HEK293 (cell line): ENCODE measurements around the gene SORBS2.

Source experiments
- CTCF ChIA-PET: fragments of 350-600 bp; formaldehyde crosslinking; extraction: SDS; loops from one replicate; lab custom pipeline; 2021; ENCODE audit warnings: antibody characterized with exemption; lab: Yijun Ruan, JAX
- POLR2A ChIA-PET: fragments of 300-600 bp; formaldehyde crosslinking; extraction: SDS; loops from one replicate; lab custom pipeline; 2020; ENCODE audit warnings: antibody characterized with exemption, inconsistent platforms; lab: Yijun Ruan, JAX
- H3K27ac ChIP-seq: fragments of 200-500 bp; sonication (Bioruptor generic); 2 replicates; pipeline ENCODE4 v1.5.1; 2014; ENCODE audit warnings: low read depth, low read length, control low read depth, inconsistent platforms; ENCODE audit errors: extremely low read depth
- H3K36me3 ChIP-seq, 2 experiments: fragments of 200-500 bp in 1 of 2; sonication (Bioruptor generic) in 1 of 2; 1 replicate in 1 of 2; 2 replicates in 1 of 2; pipeline ENCODE4 v1.5.1; 2014 to 2017; ENCODE audit warnings: inconsistent platforms in 2 of 2, low read length in 2 of 2; ENCODE audit not compliant: control insufficient read depth in 2 of 2, insufficient read depth in 1 of 2
- H3K4me1 ChIP-seq: fragments of 200-500 bp; sonication (Bioruptor generic); 2 replicates; pipeline ENCODE4 v1.5.1; 2014; ENCODE audit warnings: mild to moderate bottlenecking, low read length, inconsistent platforms; ENCODE audit not compliant: control insufficient read depth, insufficient read depth
- H3K4me3 ChIP-seq: 2 replicates; pipeline ENCODE4 v1.5.1; 2011; ENCODE audit warnings: low read depth, mild to moderate bottlenecking, control low read depth, low read length, moderate library complexity
- H3K9me3 ChIP-seq: fragments of 200-500 bp; sonication (Bioruptor generic); 2 replicates; pipeline ENCODE4 v1.5.1; 2014; ENCODE audit warnings: low read depth, low read length, inconsistent platforms; ENCODE audit not compliant: control insufficient read depth, insufficient read depth
- BCL11A ChIP-seq: fragments of 450-650 bp; formaldehyde crosslinking; IDR thresholded peaks from 2 replicates; pipeline ENCODE4 v1.5.1; 2016; ENCODE audit warnings: low read depth, missing biosample characterization, missing genetic modification characterization
- BCL11B ChIP-seq: fragments of 450-650 bp; formaldehyde crosslinking; IDR thresholded peaks from 2 replicates; pipeline ENCODE4 v1.5.1; 2016; ENCODE audit warnings: low read depth, missing biosample characterization, missing genetic modification characterization
- HOXA7 ChIP-seq: sonication (generic); formaldehyde crosslinking; IDR thresholded peaks from 2 replicates; pipeline ENCODE4 v1.8.1; 2022; ENCODE audit warnings: missing genetic modification reagents, borderline replicate concordance
- SCRT2 ChIP-seq: fragments of 450-650 bp; formaldehyde crosslinking; IDR thresholded peaks from 2 replicates; pipeline ENCODE4 v1.5.1; 2016; ENCODE audit warnings: missing biosample characterization, missing genetic modification characterization
- SP2 ChIP-seq: fragments of 450-650 bp; formaldehyde crosslinking; IDR thresholded peaks from 2 replicates; pipeline ENCODE4 v1.5.1; 2016; ENCODE audit warnings: missing biosample characterization, missing genetic modification characterization
- TRIM28 ChIP-seq: IDR thresholded peaks from 2 replicates; pipeline ENCODE4 v1.6.1; 2011; ENCODE audit warnings: low read length, control low read depth, borderline replicate concordance
- WT1 ChIP-seq: fragments of 450-650 bp; formaldehyde crosslinking; IDR thresholded peaks from 2 replicates; pipeline ENCODE4 v1.5.1; 2016; ENCODE audit warnings: missing biosample characterization, missing genetic modification characterization
- ZEB2 ChIP-seq: fragments of 450-650 bp; formaldehyde crosslinking; IDR thresholded peaks from 2 replicates; pipeline ENCODE4 v1.5.1; 2016; ENCODE audit warnings: missing biosample characterization, missing genetic modification characterization
- ZFHX2 ChIP-seq: fragments of 450-650 bp; formaldehyde crosslinking; conservative IDR thresholded peaks from 2 replicates; pipeline ENCODE4 v1.5.1; 2016; ENCODE audit warnings: missing biosample characterization, missing genetic modification characterization
- ZNF114 ChIP-seq: fragments of 450-650 bp; formaldehyde crosslinking; IDR thresholded peaks from 2 replicates; pipeline ENCODE4 v1.5.0; 2017; ENCODE audit warnings: missing biosample characterization, missing genetic modification characterization
- ZNF174 ChIP-seq: fragments of 450-650 bp; formaldehyde crosslinking; IDR thresholded peaks from 2 replicates; pipeline ENCODE4 v1.5.0; 2017; ENCODE audit warnings: missing biosample characterization, mild to moderate bottlenecking, missing genetic modification characterization
- ZNF202 ChIP-seq: fragments of 450-650 bp; formaldehyde crosslinking; IDR thresholded peaks from 2 replicates; pipeline ENCODE4 v1.5.1; 2016; ENCODE audit warnings: missing biosample characterization, missing genetic modification characterization, borderline replicate concordance
- ZNF223 ChIP-seq: fragments of 450-650 bp; formaldehyde crosslinking; IDR thresholded peaks from 2 replicates; pipeline ENCODE4 v1.5.1; 2016; ENCODE audit warnings: missing biosample characterization, missing genetic modification characterization
- ZNF626 ChIP-seq: fragments of 450-650 bp; sonication (Bioruptor Pico); formaldehyde crosslinking; IDR thresholded peaks from 2 replicates; pipeline ENCODE4 v1.5.1; 2018; ENCODE audit warnings: missing biosample characterization, missing genetic modification characterization, inconsistent platforms
- ZXDB ChIP-seq: fragments of 450-650 bp; formaldehyde crosslinking; IDR thresholded peaks from 2 replicates; pipeline ENCODE4 v1.5.1; 2016; ENCODE audit warnings: missing biosample characterization, missing genetic modification characterization
- TF ChIP-seq, protein P1 (sequence below): IDR thresholded peaks from 2 replicates; pipeline ENCODE4 v1.6.1; 2011; ENCODE audit warnings: mild to moderate bottlenecking, low read depth, low read length, borderline replicate concordance
- TF ChIP-seq, protein P2 (sequence below): fragments of 450-650 bp; formaldehyde crosslinking; IDR thresholded peaks from 2 replicates; pipeline ENCODE4 v1.5.1; 2016; ENCODE audit warnings: missing biosample characterization, missing genetic modification characterization, borderline replicate concordance
- TF ChIP-seq, protein P3 (sequence below): fragments of 450-650 bp; formaldehyde crosslinking; IDR thresholded peaks from 2 replicates; pipeline ENCODE4 v1.5.1; 2016; ENCODE audit warnings: missing biosample characterization, missing genetic modification characterization
- TF ChIP-seq, protein P4 (sequence below): fragments of 450-650 bp; formaldehyde crosslinking; IDR thresholded peaks from 2 replicates; pipeline ENCODE4 v1.5.1; 2016; ENCODE audit warnings: missing biosample characterization, missing genetic modification characterization
- TF ChIP-seq, protein P5 (sequence below): fragments of 450-650 bp; formaldehyde crosslinking; IDR thresholded peaks from 2 replicates; pipeline ENCODE4 v1.5.1; 2016; ENCODE audit warnings: missing biosample characterization, missing genetic modification characterization
- TF ChIP-seq, protein P6 (sequence below): fragments of 450-650 bp; formaldehyde crosslinking; IDR thresholded peaks from 2 replicates; pipeline ENCODE4 v1.5.1; 2016; ENCODE audit warnings: missing biosample characterization, missing genetic modification characterization

Gene SORBS2

DNA sequence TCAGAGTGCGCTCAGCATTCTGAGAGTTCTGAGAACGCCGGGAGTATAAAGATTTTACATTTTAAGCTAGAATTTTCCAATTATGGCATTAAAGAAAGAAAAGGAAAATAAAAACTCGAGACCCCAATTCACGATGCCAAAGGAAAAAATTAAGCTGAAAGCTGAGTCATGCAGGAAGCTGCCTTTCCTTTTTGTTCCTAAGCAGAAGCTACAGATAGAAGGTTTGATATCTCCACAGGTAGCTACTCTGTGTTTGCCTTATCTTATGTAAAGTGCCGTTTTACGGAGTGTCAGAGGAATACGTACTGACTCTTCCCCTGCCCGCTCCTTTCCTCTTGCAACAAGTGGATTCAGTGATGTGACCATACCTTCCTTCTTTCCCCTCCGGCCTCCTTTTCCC is 10.8 kb upstream of the SORBS2 start:
- H3K36me3 ChIP-seq: no peaks in the 10 kb centered on the region
- TF ChIP-seq ZNF223 (tag by site-specific recombination) (no peak), SCRT2 (tag by site-specific recombination) (peak; percentile 69), ZEB2 (tag by site-specific recombination) (no peak)
- TF ChIP-seq, protein P1, sequence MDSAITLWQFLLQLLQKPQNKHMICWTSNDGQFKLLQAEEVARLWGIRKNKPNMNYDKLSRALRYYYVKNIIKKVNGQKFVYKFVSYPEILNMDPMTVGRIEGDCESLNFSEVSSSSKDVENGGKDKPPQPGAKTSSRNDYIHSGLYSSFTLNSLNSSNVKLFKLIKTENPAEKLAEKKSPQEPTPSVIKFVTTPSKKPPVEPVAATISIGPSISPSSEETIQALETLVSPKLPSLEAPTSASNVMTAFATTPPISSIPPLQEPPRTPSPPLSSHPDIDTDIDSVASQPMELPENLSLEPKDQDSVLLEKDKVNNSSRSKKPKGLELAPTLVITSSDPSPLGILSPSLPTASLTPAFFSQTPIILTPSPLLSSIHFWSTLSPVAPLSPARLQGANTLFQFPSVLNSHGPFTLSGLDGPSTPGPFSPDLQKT: no peak
- ChIA-PET CTCF (interaction anchor here (0.9 kb wide), 2 partner anchors 37 to 199 kb away, joined by 3 to 4 read pairs; no protein-coding TSS in a partner anchor), POLR2A (no interaction called here)
- no peaks in the 10 kb centered on the region for H3K4me1 ChIP-seq
- H3K27ac ChIP-seq: no peak overlapping the region
- no peak overlapping the region for H3K4me3 ChIP-seq
- no peaks in the 10 kb centered on the region for H3K9me3 ChIP-seq

DNA sequence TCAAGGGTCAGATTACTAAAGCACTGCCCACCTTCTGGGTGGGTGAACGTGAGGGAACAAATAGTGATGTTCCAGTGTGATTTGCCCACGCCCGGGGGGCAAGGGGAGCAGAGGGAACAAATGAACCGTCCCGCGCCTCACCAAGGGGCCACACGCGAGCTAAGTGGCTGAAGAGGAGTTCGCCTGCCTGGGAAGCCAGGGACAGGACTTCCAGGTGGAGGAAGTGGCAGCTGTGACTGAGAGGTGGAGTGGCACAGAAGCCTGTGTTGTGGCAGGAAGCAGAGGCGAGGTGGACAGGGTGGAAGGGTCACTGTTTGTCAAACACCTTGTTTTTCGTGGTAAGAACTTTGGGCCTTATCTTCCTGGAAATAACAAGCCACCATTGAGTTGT is 9.0 kb upstream of the SORBS2 start:
- no peak for TF ChIP-seq HOXA7 (CRISPR knock-in tag)
- TF ChIP-seq, protein P2, sequence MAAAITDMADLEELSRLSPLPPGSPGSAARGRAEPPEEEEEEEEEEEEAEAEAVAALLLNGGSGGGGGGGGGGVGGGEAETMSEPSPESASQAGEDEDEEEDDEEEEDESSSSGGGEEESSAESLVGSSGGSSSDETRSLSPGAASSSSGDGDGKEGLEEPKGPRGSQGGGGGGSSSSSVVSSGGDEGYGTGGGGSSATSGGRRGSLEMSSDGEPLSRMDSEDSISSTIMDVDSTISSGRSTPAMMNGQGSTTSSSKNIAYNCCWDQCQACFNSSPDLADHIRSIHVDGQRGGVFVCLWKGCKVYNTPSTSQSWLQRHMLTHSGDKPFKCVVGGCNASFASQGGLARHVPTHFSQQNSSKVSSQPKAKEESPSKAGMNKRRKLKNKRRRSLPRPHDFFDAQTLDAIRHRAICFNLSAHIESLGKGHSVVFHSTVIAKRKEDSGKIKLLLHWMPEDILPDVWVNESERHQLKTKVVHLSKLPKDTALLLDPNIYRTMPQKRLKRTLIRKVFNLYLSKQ: no peak
- no peak for TF ChIP-seq ZNF202 (tag by site-specific recombination)
- no peak for TF ChIP-seq TRIM28
- TF ChIP-seq WT1 (tag by site-specific recombination): no peak
- TF ChIP-seq, protein P3, sequence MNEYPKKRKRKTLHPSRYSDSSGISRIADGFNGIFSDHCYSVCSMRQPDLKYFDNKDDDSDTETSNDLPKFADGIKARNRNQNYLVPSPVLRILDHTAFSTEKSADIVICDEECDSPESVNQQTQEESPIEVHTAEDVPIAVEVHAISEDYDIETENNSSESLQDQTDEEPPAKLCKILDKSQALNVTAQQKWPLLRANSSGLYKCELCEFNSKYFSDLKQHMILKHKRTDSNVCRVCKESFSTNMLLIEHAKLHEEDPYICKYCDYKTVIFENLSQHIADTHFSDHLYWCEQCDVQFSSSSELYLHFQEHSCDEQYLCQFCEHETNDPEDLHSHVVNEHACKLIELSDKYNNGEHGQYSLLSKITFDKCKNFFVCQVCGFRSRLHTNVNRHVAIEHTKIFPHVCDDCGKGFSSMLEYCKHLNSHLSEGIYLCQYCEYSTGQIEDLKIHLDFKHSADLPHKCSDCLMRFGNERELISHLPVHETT (tag by site-specific recombination): no peak
- TF ChIP-seq, protein P4, sequence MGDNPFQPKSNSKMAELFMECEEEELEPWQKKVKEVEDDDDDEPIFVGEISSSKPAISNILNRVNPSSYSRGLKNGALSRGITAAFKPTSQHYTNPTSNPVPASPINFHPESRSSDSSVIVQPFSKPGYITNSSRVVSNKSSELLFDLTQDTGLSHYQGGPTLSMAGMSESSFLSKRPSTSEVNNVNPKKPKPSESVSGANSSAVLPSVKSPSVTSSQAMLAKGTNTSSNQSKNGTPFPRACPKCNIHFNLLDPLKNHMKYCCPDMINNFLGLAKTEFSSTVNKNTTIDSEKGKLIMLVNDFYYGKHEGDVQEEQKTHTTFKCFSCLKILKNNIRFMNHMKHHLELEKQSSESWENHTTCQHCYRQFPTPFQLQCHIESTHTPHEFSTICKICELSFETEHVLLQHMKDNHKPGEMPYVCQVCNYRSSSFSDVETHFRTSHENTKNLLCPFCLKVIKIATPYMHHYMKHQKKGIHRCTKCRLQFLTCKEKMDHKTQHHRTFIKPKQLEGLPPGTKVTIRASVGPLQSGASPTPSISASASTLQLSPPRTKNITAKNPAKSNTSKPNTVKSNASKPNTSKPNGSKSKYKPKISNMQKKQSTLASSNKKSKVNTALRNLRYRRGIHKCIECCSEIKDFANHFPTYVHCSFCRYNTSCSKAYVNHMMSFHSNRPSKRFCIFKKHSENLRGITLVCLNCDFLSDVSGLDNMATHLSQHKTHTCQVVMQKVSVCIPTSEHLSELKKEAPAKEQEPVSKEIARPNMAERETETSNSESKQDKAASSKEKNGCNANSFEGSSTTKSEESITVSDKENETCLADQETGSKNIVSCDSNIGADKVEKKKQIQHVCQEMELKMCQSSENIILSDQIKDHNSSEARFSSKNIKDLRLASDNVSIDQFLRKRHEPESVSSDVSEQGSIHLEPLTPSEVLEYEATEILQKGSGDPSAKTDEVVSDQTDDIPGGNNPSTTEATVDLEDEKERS (tag by site-specific recombination): no peak
- no peak for TF ChIP-seq ZNF174 (tag by site-specific recombination)
- H3K36me3 ChIP-seq: no peaks in the 10 kb centered on the region
- H3K4me1 ChIP-seq: peaks cover 5% of the 10 kb centered on the region; the same call in 1 of the 2 replicates
- H3K27ac ChIP-seq: no peak overlapping the region
- H3K4me3 ChIP-seq: no peak overlapping the region
- CTCF ChIA-PET: no interaction called here
- POLR2A ChIA-PET: no interaction called here
- no peaks in the 10 kb centered on the region for H3K9me3 ChIP-seq

DNA sequence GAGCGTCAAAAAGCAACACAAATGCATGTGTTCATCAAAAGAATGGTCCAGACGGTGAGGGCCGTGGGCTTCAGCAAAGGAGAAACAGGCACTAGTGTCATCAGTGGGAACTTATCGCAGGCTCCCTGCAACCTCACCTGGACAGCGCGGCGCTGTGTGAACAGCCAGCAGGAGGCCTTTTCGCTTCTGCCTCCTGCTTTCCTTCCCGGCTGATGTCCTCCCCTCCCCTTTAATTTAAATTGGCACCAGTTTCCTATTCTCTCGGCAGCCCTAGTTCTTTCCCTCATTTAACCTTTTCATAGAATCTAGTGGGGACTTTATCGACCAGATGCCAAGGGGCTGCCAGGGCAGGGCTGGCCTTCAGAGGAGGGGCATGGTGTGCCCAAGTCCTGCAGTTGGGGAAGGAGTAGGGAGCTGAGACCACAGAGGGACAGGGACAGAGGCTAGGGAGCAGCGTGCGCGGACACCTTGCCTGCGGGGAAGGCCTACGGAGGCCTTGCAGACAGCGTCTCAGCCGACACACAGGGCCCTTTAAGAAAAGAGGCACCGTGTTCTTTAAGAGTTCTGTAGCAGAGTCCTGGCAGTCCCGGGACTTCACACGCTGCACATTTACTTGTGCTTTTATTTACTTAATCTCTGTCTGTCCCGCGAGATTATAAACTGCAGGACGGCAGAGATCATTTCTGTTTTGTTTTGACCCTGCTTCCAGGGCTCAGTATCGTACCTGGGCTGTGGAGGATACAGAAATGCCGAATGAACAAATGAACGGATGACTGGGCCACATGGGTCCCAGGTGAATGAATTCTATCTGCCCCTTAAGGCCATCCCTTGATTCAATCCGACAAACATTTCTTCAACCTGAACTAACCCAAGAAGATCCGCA is 8.4 kb upstream of the SORBS2 start:
- Histone ChIP-seq H3K4me1 (peaks cover 5% of the 10 kb centered on the region; the same call in 1 of the 2 replicates), H3K36me3 (no peaks in the 10 kb centered on the region), H3K4me3 (no peak overlapping the region), H3K9me3 (no peaks in the 10 kb centered on the region), H3K27ac (no peak overlapping the region)
- POLR2A ChIA-PET: no interaction called here
- CTCF ChIA-PET: no interaction called here
- no peak for TF ChIP-seq SP2
- TF ChIP-seq ZNF114 (tag by site-specific recombination): no peak
- TF ChIP-seq, protein P5, sequence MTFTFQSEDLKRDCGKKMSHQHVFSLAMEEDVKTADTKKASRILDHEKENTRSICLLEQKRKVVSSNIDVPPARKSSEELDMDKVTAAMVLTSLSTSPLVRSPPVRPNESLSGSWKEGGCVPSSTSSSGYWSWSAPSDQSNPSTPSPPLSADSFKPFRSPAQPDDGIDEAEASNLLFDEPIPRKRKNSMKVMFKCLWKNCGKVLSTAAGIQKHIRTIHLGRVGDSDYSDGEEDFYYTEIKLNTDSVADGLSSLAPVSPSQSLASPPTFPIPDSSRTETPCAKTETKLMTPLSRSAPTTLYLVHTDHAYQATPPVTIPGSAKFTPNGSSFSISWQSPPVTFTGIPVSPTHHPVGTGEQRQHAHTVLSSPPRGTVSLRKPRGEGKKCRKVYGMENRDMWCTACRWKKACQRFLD (tag by site-specific recombination): no peak
- TF ChIP-seq, protein P6, sequence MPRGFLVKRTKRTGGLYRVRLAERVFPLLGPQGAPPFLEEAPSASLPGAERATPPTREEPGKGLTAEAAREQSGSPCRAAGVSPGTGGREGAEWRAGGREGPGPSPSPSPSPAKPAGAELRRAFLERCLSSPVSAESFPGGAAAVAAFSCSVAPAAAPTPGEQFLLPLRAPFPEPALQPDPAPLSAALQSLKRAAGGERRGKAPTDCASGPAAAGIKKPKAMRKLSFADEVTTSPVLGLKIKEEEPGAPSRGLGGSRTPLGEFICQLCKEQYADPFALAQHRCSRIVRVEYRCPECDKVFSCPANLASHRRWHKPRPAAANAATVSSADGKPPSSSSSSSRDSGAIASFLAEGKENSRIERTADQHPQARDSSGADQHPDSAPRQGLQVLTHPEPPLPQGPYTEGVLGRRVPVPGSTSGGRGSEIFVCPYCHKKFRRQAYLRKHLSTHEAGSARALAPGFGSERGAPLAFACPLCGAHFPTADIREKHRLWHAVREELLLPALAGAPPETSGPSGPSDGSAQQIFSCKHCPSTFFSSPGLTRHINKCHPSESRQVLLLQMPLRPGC (tag by site-specific recombination): no peak
- no peak for TF ChIP-seq ZNF626
- TF ChIP-seq BCL11B: no peak
- no peak for TF ChIP-seq ZXDB (tag by site-specific recombination)
- TF ChIP-seq BCL11A (tag by site-specific recombination): no peak
- no peak for TF ChIP-seq ZFHX2 (tag by site-specific recombination)
